NAMALWA (cell line): ENCODE data around the gene BCL2.
A peak's percentile ranks its signal among the peaks of the same experiment; 100 is the strongest.
"Not testable (repeated sequence)": the region's sequence is repeated elsewhere in the genome, so short reads cannot be mapped to it uniquely, and the experiment has no call there.

ENCODE experiments used
- DNase-seq: peaks from one replicate; pipeline ENCODE4 v3.0.0-alpha.2; 2015; ENCODE audit warnings: low spot score

The BCL2 gene

DNA sequence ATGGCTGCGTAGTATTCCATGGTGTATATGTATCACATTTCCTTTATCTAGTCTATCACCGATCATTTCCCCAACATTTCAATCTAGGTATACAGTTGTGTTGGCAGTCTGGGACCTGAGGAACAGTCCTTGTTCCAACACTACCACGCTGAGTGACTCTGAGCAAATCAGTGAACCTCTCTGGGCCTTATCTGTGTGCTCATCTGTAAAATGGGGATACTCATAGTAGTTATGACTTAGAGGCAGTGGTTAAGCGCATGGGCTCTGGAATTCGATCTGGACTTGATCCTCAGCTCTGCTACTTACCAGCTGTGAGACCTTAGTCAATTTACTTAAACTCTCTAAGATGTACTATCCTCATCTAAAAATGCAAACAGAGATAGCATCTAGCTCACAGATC, 85.1 kb downstream of the BCL2 start:
- DNase-seq: no peak

GRCh38 chr18:63233334-63233733, 86.2 kb downstream of the BCL2 start:
- no peak for DNase-seq

GRCh38 chr18:63232826-63233225, 86.7 kb downstream of the BCL2 start:
- no peak for DNase-seq

- no peak for DNase-seq
Measured at GRCh38 chr18:63229971-63230370, 89.6 kb downstream of the BCL2 start.

- no peak for DNase-seq
Measured at GRCh38 chr18:63225434-63225833, 94.1 kb downstream of the BCL2 start.

- DNase-seq: no peak
Measured at GRCh38 chr18:63224630-63225029, 94.9 kb downstream of the BCL2 start.

GRCh38 chr18:63223837-63224236, 95.7 kb downstream of the BCL2 start:
- no peak for DNase-seq

DNA sequence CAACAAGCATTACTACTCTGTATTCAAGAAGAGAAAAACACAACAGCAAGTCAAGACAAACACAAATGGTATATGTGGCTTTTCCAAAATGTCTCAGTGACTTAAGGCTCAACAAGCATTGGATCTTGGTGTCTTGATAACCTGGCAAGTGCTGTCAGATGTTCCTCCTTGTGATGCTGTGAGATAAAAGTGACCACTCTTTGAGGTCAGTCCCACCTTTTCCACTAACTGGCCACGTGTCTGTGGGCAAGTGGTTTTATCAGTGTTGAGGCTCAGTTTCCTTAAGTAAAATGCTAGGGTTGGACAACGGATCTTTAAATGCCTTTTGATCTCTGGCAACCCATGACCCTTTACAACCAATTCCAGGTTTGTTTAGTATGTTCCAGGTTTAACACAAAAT, 98.7 kb downstream of the BCL2 start:
- no peak for DNase-seq

- DNase-seq: no peak
Measured at GRCh38 chr18:63218472-63218871, 101.1 kb downstream of the BCL2 start.

DNA sequence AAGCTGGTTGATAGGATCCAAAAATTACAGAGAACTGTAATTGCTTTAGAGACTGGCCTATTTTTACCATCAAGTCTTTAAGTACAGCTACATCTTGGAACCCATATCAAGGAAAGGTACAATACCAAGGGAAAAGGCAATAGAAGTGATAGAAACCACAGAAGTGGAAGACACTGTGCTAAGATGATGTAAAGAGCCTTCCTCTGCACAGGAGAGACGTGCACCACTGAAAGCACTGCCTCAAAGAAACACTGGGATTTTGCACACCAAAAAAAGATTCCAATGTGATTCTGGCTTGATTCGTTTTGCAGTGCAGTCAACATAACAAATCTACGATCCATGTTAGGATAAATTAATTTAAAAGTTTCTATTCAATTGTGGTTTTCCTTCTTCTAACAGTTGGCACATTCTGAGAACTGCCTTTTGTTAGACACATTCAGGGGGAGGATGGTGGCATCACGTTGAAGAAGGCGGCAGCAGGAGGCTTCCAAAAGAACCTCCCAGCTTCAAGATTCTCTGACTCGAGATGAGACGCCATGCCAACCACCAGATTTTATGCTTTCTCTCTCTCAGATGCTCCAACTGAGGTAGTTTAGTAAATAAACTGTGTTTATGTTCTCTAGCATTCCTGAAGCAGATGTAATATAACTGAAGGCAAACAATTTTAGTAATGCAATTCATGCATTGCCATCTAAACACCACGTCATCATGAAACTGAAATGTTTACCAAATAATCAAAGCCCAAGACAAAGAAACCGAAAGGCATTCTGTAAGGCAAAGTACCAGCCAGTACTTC, 102.9 kb downstream of the BCL2 start:
- no peak for DNase-seq

- no peak for DNase-seq
Measured at GRCh38 chr18:63213936-63214671, 105.5 kb downstream of the BCL2 start.

DNA sequence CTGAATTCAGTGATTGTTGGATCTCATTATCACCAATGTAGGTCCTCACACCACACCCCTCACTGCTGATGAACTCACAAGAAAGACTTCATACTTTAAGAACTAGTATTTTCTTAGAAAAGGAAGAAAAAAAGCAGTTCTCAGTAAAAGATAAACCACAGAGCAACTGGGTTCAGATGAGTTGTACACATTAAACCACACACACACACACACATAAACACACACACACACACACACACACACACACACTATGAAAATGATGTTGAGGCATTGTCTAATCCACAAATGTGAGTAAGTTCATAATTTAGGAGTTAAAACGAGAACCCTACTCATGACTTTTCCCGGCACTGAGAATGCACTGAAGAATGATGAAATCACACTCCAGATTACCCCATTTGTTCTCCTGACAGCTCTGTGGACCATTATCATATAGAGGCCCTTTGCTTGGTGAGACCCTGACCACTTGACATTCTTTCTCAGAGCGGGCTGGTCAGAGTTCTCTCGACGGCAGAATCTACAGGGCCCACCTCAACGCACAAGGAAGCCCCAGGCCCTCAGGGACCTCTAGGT, 106.2 kb downstream of the BCL2 start:
- DNase-seq: no peak

GRCh38 chr18:63210521-63210920, 109.0 kb downstream of the BCL2 start:
- DNase-seq: no peak

DNA sequence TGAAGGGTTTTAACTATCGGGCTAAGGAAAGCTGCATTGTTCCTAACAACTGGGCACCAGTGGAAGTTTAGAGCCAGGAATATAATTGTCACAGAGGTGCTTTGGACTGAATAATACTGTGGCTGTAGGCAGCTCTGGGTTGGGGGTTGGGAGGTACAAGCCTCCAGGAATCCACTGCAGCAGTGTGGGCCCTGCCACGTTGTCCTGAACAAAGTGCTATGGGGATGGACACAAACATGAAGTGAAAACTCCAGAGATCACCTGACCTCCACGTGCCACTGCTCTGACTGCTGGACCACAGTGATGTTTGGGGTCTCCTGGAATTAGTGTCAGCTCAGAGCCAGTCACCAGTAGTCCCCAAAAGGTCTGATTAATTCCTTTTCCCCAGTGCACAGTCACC, 110.9 kb downstream of the BCL2 start:
- no peak for DNase-seq

GRCh38 chr18:63207835-63208234, 111.7 kb downstream of the BCL2 start:
- peak; percentile 65 for DNase-seq

DNA sequence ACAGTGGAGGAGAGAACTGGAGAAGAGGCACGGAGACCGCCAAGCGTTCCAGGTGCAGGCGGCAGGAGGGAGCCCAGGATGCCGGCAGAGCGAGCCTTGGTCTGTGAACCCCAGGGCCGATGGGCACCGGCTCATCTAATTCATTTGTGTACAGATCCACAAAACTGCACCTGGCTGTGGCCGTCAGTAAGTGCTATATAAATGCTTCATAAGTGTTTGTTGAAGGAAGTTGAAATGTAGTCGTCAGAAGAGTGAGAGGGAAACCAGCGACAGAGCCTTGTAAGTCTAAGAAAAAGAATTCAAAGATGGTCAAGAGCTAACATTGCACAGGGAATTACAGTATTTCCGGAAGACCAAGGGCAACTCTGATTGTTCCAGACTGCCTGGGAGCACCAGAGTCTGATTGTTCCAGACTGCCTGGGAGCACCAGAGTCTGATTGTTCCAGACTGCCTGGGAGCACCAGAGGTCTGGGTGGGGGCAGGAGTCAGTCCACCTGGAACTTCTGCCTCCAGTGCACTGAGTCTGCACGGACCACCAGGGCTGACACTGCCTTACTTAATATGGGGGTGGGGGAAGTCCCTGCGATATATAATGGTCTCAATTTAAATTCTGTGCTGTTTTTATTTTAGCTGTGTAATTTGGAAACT, 112.3 kb downstream of the BCL2 start:
- peak; percentile 71 for DNase-seq

GRCh38 chr18:63206433-63207142, 113.0 kb downstream of the BCL2 start:
- DNase-seq: peak; percentile 59

GRCh38 chr18:63205791-63206252, 113.7 kb downstream of the BCL2 start:
- no peak for DNase-seq

DNA sequence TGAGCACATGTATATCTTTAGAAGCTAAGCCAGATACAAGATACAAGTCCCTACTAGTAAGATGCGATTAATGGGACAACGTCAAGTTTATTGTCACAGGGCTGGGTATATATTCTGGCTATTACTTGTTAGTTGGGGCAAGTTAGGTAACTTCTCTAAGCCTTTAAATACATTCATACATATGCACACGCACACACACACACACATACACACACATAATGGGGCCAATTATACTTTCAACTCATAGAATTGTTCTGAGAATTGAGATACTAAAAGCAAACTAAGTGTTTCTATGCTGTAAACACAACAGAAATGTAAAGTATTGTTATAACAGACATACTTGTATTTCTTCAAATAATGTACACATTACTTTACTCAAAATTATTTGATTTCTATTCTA, 116.1 kb downstream of the BCL2 start:
- DNase-seq: no peak

GRCh38 chr18:63202828-63203227, 116.7 kb downstream of the BCL2 start:
- no peak for DNase-seq

DNA sequence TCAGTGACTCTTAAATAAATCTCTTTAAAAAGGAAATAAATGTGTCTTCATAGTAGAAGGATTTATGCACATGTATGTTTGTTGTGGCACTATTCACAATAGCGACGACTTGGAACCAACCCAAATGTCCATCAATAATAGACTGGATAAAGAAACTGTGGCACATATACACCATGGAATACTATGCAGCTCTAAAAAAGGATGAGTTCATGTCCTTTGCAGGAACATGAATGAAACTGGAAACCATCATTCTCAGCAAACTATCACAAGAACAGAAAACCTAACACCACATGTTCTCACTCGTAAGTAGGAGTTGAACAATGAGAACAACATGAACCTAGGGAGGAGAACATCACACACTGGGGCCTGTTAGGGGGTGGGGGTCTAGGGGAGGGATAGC, 118.1 kb downstream of the BCL2 start:
- DNase-seq: not testable (repeated sequence)

- DNase-seq: no peak
Measured at GRCh38 chr18:63199743-63200241, 119.8 kb downstream of the BCL2 start.
